GM12878 (cell line): ENCODE measurements around the gene RASAL2. TPM values are rescaled to one million over a fixed set of nuclear protein-coding genes. Genes with fewer than 3 reads are reported as not detected.

Source experiments
- ATAC-seq: fragments of 200-7000 bp; cut with Tn5 transposase; 3 replicates; pipeline ENCODE4 v1.9.1; 2020; ENCODE audit warnings: mild to moderate bottlenecking, moderate library complexity
- BruUV-seq: library from RNA; stranded (reverse); fragments of 400-500 nt; replicated peaks from 2 replicates; lab custom pipeline; 2021; lab: Mats Ljungman, UMichigan
- CTCF ChIA-PET: fragments of 300-600 bp; sonication (Branson Sonifier 250); formaldehyde crosslinking; extraction: SDS; loops from one replicate; lab custom pipeline; 2021; ENCODE audit warnings: inconsistent platforms; lab: Yijun Ruan, JAX
- POLR2A ChIA-PET: fragments of 350-600 bp; formaldehyde crosslinking; extraction: SDS; loops from one replicate; lab custom pipeline; 2021; ENCODE audit warnings: inconsistent platforms; lab: Charles Lee
- RAD21 ChIA-PET: fragments of 300-600 bp; sonication (Branson Sonifier 250); formaldehyde crosslinking; loops from one replicate; lab custom pipeline; 2023; ENCODE audit warnings: antibody characterized with exemption; ENCODE audit not compliant: unreplicated experiment; lab: Charles Lee
- SMC1A ChIA-PET: fragments of 300-600 bp; sonication (Branson Sonifier 250); formaldehyde crosslinking; loops from one replicate; lab custom pipeline; 2023; ENCODE audit not compliant: unreplicated experiment, uncharacterized antibody; lab: Charles Lee
- DNase-seq: peaks from one replicate; pipeline ENCODE4 v3.0.0-alpha.2; 2011; ENCODE audit warnings: low read depth, low spot score
- FAIRE-seq: peaks from 3 replicates; lab custom pipeline; 2011; peaks lifted over from hg19 to GRCh38; lab: Jason Lieb, UNC
- H2AFZ ChIP-seq: 2 replicates; pipeline ENCODE4 v1.6.0; 2011; ENCODE audit warnings: low read depth, low read length, control low read depth; ENCODE audit not compliant: control insufficient read depth
- H3K27ac ChIP-seq: 2 replicates; pipeline ENCODE4 v1.5.1; 2011; ENCODE audit warnings: control low read depth; ENCODE audit not compliant: control insufficient read depth, insufficient read depth
- H3K27me3 ChIP-seq, 2 experiments: replicated peaks in 1 of 2; 2 replicates each; pipeline versions ENCODE4 v1.6.0 to v1.6.1; 2011; ENCODE audit warnings: low read length in 1 of 2; ENCODE audit not compliant: control insufficient read depth in 2 of 2, insufficient read depth in 2 of 2
- H3K36me3 ChIP-seq, 2 experiments: 2 replicates each; pipeline ENCODE4 v1.5.1; 2011; ENCODE audit warnings: low read length in 1 of 2; ENCODE audit not compliant: control insufficient read depth in 2 of 2, insufficient read depth in 2 of 2
- H3K4me1 ChIP-seq: 2 replicates; pipeline ENCODE4 v1.6.1; 2011; ENCODE audit warnings: mild to moderate bottlenecking, low read length, moderate library complexity, mixed read lengths; ENCODE audit not compliant: control insufficient read depth, insufficient read depth
- H3K4me2 ChIP-seq: 2 replicates; pipeline ENCODE4 v1.6.0; 2011; ENCODE audit warnings: control low read depth; ENCODE audit not compliant: control insufficient read depth, insufficient read depth
- H3K4me3 ChIP-seq: fragments of 200-600 bp; sonication (generic); 2 replicates; pipeline ENCODE4 v1.5.1; 2016
- H3K79me2 ChIP-seq: 2 replicates; pipeline ENCODE4 v1.6.0; 2011; ENCODE audit warnings: low read length; ENCODE audit not compliant: control insufficient read depth, insufficient read depth
- H3K9ac ChIP-seq: 2 replicates; pipeline ENCODE4 v1.8.0; 2011; ENCODE audit warnings: low read length, control low read depth, mixed read lengths; ENCODE audit not compliant: control insufficient read depth, insufficient read depth
- H3K9me3 ChIP-seq: replicated peaks from 3 replicates; pipeline ENCODE4 v1.5.1; 2011; ENCODE audit warnings: mild to moderate bottlenecking, low read length; ENCODE audit not compliant: control insufficient read depth, insufficient read depth
- H4K20me1 ChIP-seq: 2 replicates; pipeline ENCODE4 v1.6.0; 2011; ENCODE audit not compliant: control insufficient read depth, insufficient read depth
- BHLHE40 ChIP-seq, 2 experiments: fragments of 450-650 bp in 1 of 2; IDR thresholded peaks; 2 replicates each; pipeline ENCODE4 v1.6.1; 2011 to 2017; ENCODE audit warnings: low read depth in 2 of 2, borderline replicate concordance in 1 of 2, improper control_type of control experiment in 1 of 2, low read length in 1 of 2, mild to moderate bottlenecking in 1 of 2
- NFYB ChIP-seq: IDR thresholded peaks from 2 replicates; pipeline ENCODE4 v1.6.1; 2011; ENCODE audit warnings: low read depth, mild to moderate bottlenecking, low read length, improper control_type of control experiment, moderate library complexity; ENCODE audit not compliant: insufficient read depth
- PAX8 ChIP-seq: fragments of 450-650 bp; IDR thresholded peaks from 2 replicates; pipeline ENCODE4 v1.6.1; 2017; ENCODE audit warnings: mild to moderate bottlenecking, moderate library complexity
- RUNX3 ChIP-seq: IDR thresholded peaks from 2 replicates; pipeline ENCODE4 v1.6.1; 2012; ENCODE audit warnings: low read length, inconsistent platforms
- WRNIP1 ChIP-seq: IDR thresholded peaks from 2 replicates; pipeline ENCODE4 v1.6.1; 2011; ENCODE audit warnings: low read depth, low read length, improper control_type of control experiment, borderline replicate concordance
- WGBS: methylation state at CpG from one replicate; pipeline ENCODE4 v1.1.6; 2016; ENCODE audit warnings: low lambda C conversion rate; ENCODE audit not compliant: insufficient replicate concordance, insufficient coverage; ENCODE audit errors: missing lambda C conversion rate; 5-methylcytosine and 5-hydroxymethylcytosine counted together
- in situ Hi-C: fragments of 300-500 bp; cut with MboI; formaldehyde crosslinking; loops from 9 replicates; pipeline ENCODE4 v1.14.3; 2018; ENCODE audit warnings: mixed read lengths
- intact Hi-C: fragments of 100-400 bp; cut with micrococcal nuclease; formaldehyde crosslinking; loops from one replicate; pipeline ENCODE4 v1.14.2; 2022; ENCODE audit not compliant: unreplicated experiment
- polyA plus RNA-seq, 11 experiments: library from polyadenylated mRNA; depleted of rRNA in 4 of 11; unstranded in 6 of 11; stranded (reverse) in 5 of 11; fragments of >200 nt; fragmentation: Nextera tagmentation in 4 of 11; fragmentation: Illumina TruSeq in 1 of 11; extraction: Ambion mirVana in 4 of 11; extraction: Trizol in 1 of 11; gene quantifications; 1 replicate in 1 of 11; 2 replicates in 10 of 11; pipeline versions ENCODE4 v1.2.1 to v1.2.3, GENCODE V29; 2011 to 2016; ENCODE audit warnings: inconsistent platforms in 2 of 11, missing spikeins in 2 of 11, low read depth in 1 of 11
- total RNA-seq, 4 experiments: library from RNA; depleted of rRNA in 3 of 4; stranded (reverse); fragments of >200 nt in 3 of 4; fragmentation: Illumina TruSeq in 1 of 4; extraction: Trizol in 1 of 4; gene quantifications; 2 replicates each; pipeline versions ENCODE4 v1.2.1 to v1.2.3, GENCODE V29; 2013 to 2021
- TF ChIP-seq, protein P1 (sequence below): fragments of 450-650 bp; IDR thresholded peaks from 2 replicates; pipeline ENCODE4 v1.6.1; 2016; ENCODE audit warnings: mild to moderate bottlenecking
- TF ChIP-seq, protein P2 (sequence below): IDR thresholded peaks from 2 replicates; pipeline ENCODE4 v1.6.1; 2012; ENCODE audit warnings: low read depth, low read length, improper control_type of control experiment
- TF ChIP-seq, protein P3 (sequence below): IDR thresholded peaks from 2 replicates; pipeline ENCODE4 v1.6.1; 2012; ENCODE audit warnings: low read depth, low read length, improper control_type of control experiment

The RASAL2 gene
- total and polyA plus RNA-seq, 10 of the 15 experiments (the other 5 are each of a cell fraction or from before 2014, with no cell fraction given), result 0.02 to 6.9 (median 0.17) TPM; not detected in 1

DNA sequence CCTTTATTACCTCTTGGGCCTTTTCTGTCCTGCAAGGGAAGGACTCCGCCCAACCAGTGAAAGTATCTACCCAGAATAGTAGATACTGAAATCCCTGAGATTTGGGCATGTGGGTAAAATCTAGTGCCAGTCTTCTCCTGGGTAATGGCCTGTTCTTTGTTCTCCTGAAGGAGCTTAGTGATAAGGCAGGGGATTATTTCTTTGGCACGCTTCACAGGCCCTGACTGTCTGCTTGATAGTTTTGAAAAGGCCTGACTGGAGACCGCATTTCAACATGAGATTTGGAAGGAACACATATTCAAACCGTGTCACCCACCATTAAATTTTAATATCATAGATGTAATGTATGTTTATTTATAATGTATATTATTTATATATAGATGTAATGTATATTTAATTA is 48.9 kb downstream of the RASAL2 start:
- no peak overlapping the region for H3K4me3 ChIP-seq
- TF ChIP-seq PAX8 (no peak), BHLHE40 (IDR thresholded peaks at IDR 0.05; ENCODE audit: borderline replicate concordance in 1 of 2, low read depth in 2 of 2, low read length in 1 of 2) (no peak), NFYB (no peak), RUNX3 (no peak), WRNIP1 (no peak)
- TF ChIP-seq, protein P1, sequence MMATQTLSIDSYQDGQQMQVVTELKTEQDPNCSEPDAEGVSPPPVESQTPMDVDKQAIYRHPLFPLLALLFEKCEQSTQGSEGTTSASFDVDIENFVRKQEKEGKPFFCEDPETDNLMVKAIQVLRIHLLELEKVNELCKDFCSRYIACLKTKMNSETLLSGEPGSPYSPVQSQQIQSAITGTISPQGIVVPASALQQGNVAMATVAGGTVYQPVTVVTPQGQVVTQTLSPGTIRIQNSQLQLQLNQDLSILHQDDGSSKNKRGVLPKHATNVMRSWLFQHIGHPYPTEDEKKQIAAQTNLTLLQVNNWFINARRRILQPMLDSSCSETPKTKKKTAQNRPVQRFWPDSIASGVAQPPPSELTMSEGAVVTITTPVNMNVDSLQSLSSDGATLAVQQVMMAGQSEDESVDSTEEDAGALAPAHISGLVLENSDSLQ, result no peak
- TF ChIP-seq, protein P2, sequence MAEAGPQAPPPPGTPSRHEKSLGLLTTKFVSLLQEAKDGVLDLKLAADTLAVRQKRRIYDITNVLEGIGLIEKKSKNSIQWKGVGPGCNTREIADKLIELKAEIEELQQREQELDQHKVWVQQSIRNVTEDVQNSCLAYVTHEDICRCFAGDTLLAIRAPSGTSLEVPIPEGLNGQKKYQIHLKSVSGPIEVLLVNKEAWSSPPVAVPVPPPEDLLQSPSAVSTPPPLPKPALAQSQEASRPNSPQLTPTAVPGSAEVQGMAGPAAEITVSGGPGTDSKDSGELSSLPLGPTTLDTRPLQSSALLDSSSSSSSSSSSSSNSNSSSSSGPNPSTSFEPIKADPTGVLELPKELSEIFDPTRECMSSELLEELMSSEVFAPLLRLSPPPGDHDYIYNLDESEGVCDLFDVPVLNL, result no peak
- TF ChIP-seq, protein P3, sequence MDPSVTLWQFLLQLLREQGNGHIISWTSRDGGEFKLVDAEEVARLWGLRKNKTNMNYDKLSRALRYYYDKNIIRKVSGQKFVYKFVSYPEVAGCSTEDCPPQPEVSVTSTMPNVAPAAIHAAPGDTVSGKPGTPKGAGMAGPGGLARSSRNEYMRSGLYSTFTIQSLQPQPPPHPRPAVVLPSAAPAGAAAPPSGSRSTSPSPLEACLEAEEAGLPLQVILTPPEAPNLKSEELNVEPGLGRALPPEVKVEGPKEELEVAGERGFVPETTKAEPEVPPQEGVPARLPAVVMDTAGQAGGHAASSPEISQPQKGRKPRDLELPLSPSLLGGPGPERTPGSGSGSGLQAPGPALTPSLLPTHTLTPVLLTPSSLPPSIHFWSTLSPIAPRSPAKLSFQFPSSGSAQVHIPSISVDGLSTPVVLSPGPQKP, result no peak
- H3K4me1 ChIP-seq, result no peaks in the 10 kb centered on the region
- FAIRE-seq (no peak), ATAC-seq (no peak), DNase-seq (no peak)
- intact Hi-C loops (no loop called here), in situ Hi-C loops (no loop called here)
- H3K36me3 ChIP-seq, result no peaks in the 10 kb centered on the region
- ChIA-PET RAD21 (no interaction called here), POLR2A (no interaction called here), CTCF (no interaction called here), SMC1A (no interaction called here)
- H2AFZ ChIP-seq, result no peak overlapping the region
- no peaks in the 10 kb centered on the region for H3K27me3 ChIP-seq
- H3K27ac ChIP-seq, result no peak overlapping the region
- no peaks in the 10 kb centered on the region for H4K20me1 ChIP-seq
- no peaks in the 10 kb centered on the region for H3K9me3 ChIP-seq
- no peak overlapping the region for H3K4me2 ChIP-seq
- BruUV-seq, result no TSS peak
- no peak overlapping the region for H3K9ac ChIP-seq
- H3K79me2 ChIP-seq, result no peaks in the 10 kb centered on the region
- WGBS, result 55% methylated on average over 4 of the region's 4 CpGs
